Measurements from ENCODE around the gene MAS1L.

MAS1L gene

DNA sequence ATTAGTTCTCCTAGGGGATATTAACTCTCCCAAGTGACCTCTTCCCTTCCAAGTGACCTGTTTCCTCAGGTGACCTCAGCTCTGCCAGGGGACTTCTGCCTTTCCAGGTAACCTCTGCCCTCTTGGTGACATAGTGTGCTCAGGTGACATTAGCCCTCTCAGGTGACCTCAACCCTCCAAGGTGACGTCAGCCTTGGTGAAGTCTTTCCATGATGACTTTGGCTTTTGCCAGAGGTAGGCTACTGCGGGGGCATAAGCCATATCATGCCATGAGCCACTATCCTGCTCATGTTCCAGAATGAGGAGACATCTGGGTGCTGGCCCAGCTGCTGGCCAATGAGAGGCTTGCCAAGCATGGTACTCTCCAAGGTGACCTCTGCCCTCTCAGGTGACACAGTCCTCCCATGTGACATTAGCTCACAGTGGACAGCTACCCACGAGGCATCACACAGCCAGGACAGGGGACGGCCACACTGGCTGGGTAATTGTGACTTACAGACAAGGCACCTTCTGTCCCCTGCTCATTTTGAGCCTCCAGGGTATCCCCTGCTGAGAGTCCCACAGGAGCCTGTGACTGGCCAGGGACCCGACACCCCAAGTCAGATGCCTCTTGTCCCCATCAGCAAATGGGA is 40.7 kb upstream of the MAS1L start:
- no peaks in the 10 kb centered on the region for H3F3A ChIP-seq (ENCODE audit: insufficient read depth)
- no peak overlapping the region for H3K4me3 ChIP-seq (ENCODE audit: insufficient read depth, low read length, poor library complexity, severe bottlenecking)
- H2AFZ ChIP-seq (ENCODE audit: low read depth, low read length, severe bottlenecking), result no peak overlapping the region
- no peak overlapping the region for H3K4me2 ChIP-seq (ENCODE audit: low read depth, low read length, poor library complexity, severe bottlenecking)
- H3K9ac ChIP-seq (ENCODE audit: low read length), result no peak overlapping the region
- no peak for TF ChIP-seq EZH2phosphoT487 (conservative IDR thresholded peaks at IDR 0.05; ENCODE audit: low read length)
- TF ChIP-seq, protein P1, sequence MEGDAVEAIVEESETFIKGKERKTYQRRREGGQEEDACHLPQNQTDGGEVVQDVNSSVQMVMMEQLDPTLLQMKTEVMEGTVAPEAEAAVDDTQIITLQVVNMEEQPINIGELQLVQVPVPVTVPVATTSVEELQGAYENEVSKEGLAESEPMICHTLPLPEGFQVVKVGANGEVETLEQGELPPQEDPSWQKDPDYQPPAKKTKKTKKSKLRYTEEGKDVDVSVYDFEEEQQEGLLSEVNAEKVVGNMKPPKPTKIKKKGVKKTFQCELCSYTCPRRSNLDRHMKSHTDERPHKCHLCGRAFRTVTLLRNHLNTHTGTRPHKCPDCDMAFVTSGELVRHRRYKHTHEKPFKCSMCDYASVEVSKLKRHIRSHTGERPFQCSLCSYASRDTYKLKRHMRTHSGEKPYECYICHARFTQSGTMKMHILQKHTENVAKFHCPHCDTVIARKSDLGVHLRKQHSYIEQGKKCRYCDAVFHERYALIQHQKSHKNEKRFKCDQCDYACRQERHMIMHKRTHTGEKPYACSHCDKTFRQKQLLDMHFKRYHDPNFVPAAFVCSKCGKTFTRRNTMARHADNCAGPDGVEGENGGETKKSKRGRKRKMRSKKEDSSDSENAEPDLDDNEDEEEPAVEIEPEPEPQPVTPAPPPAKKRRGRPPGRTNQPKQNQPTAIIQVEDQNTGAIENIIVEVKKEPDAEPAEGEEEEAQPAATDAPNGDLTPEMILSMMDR (IDR thresholded peaks at IDR 0.05; ENCODE audit: insufficient read depth, low read length, poor library complexity, severe bottlenecking), result no peak
- H3K27ac ChIP-seq (ENCODE audit: low read depth, low read length), result no peak overlapping the region
- no peaks in the 10 kb centered on the region for H3K9me2 ChIP-seq (replicated peaks; ENCODE audit: insufficient read depth, low read length)
- H3K27me3 ChIP-seq (ENCODE audit: low read length), result no peaks in the 10 kb centered on the region
- H4K20me1 ChIP-seq (ENCODE audit: low read depth, low read length), result no peaks in the 10 kb centered on the region
- no peaks in the 10 kb centered on the region for H3K36me3 ChIP-seq (ENCODE audit: low read length)
- peaks cover 2% of the 10 kb centered on the region; the same call in 1 of the 2 replicates for H3K9me3 ChIP-seq (ENCODE audit: insufficient read depth, low read length)
- no peaks in the 10 kb centered on the region for H3K79me2 ChIP-seq (ENCODE audit: insufficient read depth, low read length)

DNA sequence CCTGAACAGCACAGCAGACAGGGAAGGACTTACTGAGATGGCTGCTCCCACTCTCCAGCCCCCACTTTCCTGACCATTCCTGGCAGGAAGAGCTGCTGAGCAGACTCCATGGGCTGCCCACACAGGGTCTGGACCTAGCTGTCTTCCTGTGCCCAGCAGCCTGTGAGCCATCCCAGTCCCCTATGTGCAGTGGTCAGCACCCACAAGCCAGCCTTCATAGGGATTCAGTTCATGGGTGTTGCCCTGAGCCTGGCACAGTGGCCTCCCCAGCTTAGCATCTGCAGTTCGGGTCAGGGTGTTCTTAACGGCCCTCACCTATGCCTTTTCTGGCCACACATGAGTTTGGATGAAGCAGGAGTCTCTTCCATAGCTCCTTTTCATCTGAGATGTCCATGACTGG is 39.8 kb upstream of the MAS1L start:
- H3K27ac ChIP-seq (ENCODE audit: low read depth, low read length), result no peak overlapping the region
- no peak for TF ChIP-seq EZH2phosphoT487 (conservative IDR thresholded peaks at IDR 0.05; ENCODE audit: low read length)
- TF ChIP-seq, protein P1 (IDR thresholded peaks at IDR 0.05; ENCODE audit: insufficient read depth, low read length, poor library complexity, severe bottlenecking), result no peak
- no peak overlapping the region for H3K9ac ChIP-seq (ENCODE audit: low read length)
- H3K9me3 ChIP-seq (ENCODE audit: insufficient read depth, low read length), result peaks cover 6% of the 10 kb centered on the region; the same call in 1 of the 2 replicates
- no peak overlapping the region for H2AFZ ChIP-seq (ENCODE audit: low read depth, low read length, severe bottlenecking)
- no peaks in the 10 kb centered on the region for H4K20me1 ChIP-seq (ENCODE audit: low read depth, low read length)
- no peaks in the 10 kb centered on the region for H3F3A ChIP-seq (ENCODE audit: insufficient read depth)
- H3K4me2 ChIP-seq (ENCODE audit: low read depth, low read length, poor library complexity, severe bottlenecking), result no peak overlapping the region
- H3K9me2 ChIP-seq (replicated peaks; ENCODE audit: insufficient read depth, low read length), result no peaks in the 10 kb centered on the region
- no peak overlapping the region for H3K4me3 ChIP-seq (ENCODE audit: insufficient read depth, low read length, poor library complexity, severe bottlenecking)
- H3K79me2 ChIP-seq (ENCODE audit: insufficient read depth, low read length), result no peaks in the 10 kb centered on the region
- no peaks in the 10 kb centered on the region for H3K36me3 ChIP-seq (ENCODE audit: low read length)
- H3K27me3 ChIP-seq (ENCODE audit: low read length), result no peaks in the 10 kb centered on the region

DNA sequence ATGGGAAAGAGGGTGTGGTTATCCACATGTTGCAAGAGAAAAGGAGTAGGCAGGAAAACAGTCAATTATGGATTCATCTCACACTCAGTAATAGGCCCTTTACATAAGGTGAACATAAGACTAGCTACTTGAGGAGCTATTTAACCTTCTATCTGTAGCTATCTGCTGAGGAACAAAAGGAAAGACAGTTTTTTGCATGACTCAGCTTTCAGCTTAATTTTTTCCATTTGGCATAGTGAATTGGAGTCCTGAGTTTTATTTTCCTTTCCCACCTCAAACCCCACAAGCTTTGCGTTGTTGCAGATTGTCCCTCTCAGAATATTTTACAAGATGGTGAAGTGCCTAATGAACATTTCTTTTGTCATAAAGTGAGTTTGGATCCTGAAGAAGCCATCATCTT is 39.4 kb upstream of the MAS1L start:
- TF ChIP-seq EZH2phosphoT487 (conservative IDR thresholded peaks at IDR 0.05; ENCODE audit: low read length), result no peak
- TF ChIP-seq, protein P1 (IDR thresholded peaks at IDR 0.05; ENCODE audit: insufficient read depth, low read length, poor library complexity, severe bottlenecking), result no peak
- no peak overlapping the region for H3K27ac ChIP-seq (ENCODE audit: low read depth, low read length)
- H3F3A ChIP-seq (ENCODE audit: insufficient read depth), result no peaks in the 10 kb centered on the region
- no peaks in the 10 kb centered on the region for H3K79me2 ChIP-seq (ENCODE audit: insufficient read depth, low read length)
- no peak overlapping the region for H3K9ac ChIP-seq (ENCODE audit: low read length)
- H3K27me3 ChIP-seq (ENCODE audit: low read length), result no peaks in the 10 kb centered on the region
- H2AFZ ChIP-seq (ENCODE audit: low read depth, low read length, severe bottlenecking), result no peak overlapping the region
- H3K4me3 ChIP-seq (ENCODE audit: insufficient read depth, low read length, poor library complexity, severe bottlenecking), result no peak overlapping the region
- H3K9me2 ChIP-seq (replicated peaks; ENCODE audit: insufficient read depth, low read length), result no peaks in the 10 kb centered on the region
- H3K36me3 ChIP-seq (ENCODE audit: low read length), result no peaks in the 10 kb centered on the region
- no peak overlapping the region for H3K4me2 ChIP-seq (ENCODE audit: low read depth, low read length, poor library complexity, severe bottlenecking)
- no peaks in the 10 kb centered on the region for H4K20me1 ChIP-seq (ENCODE audit: low read depth, low read length)
- peaks cover 6% of the 10 kb centered on the region; the same call in 1 of the 2 replicates for H3K9me3 ChIP-seq (ENCODE audit: insufficient read depth, low read length)
